H9 (cell line): ENCODE data around the gene PLD2. TPM values are rescaled to one million over a fixed set of nuclear protein-coding genes. Genes with fewer than 3 reads are reported as not detected.

Experiments
- DNase-seq: peaks from one replicate; pipeline ENCODE4 v3.0.0-alpha.2; 2017
- H2AFZ ChIP-seq: one replicate; pipeline ENCODE4 v1.6.1; 2013; ENCODE audit warnings: mild to moderate bottlenecking, low read length, control low read depth, moderate library complexity
- H2AK5ac ChIP-seq: 2 replicates; pipeline ENCODE4 v1.6.1; 2013; ENCODE audit warnings: low read length, control low read depth, mixed read lengths; ENCODE audit not compliant: insufficient read length
- H2BK120ac ChIP-seq: one replicate; pipeline ENCODE4 v1.6.1; 2013; ENCODE audit warnings: low read depth, mild to moderate bottlenecking, low read length, control low read depth, inconsistent platforms; ENCODE audit not compliant: poor library complexity, severe bottlenecking
- H2BK12ac ChIP-seq: 2 replicates; pipeline ENCODE4 v1.6.1; 2013; ENCODE audit warnings: low read length, control low read depth, mixed read lengths, low read depth; ENCODE audit not compliant: insufficient read length
- H2BK15ac ChIP-seq: 2 replicates; pipeline ENCODE4 v1.6.1; 2013; ENCODE audit warnings: low read depth, low read length, control low read depth
- H2BK20ac ChIP-seq: one replicate; pipeline ENCODE4 v1.6.1; 2013; ENCODE audit warnings: low read depth, mild to moderate bottlenecking, low read length, control low read depth, inconsistent platforms; ENCODE audit not compliant: poor library complexity, severe bottlenecking
- H2BK5ac ChIP-seq: 2 replicates; pipeline ENCODE4 v1.6.1; 2013; ENCODE audit warnings: low read length, control low read depth, mixed read lengths; ENCODE audit not compliant: insufficient read length
- H3K14ac ChIP-seq: 2 replicates; pipeline ENCODE4 v1.6.1; 2013; ENCODE audit warnings: low read length, control low read depth; ENCODE audit not compliant: insufficient read depth
- H3K18ac ChIP-seq: 2 replicates; pipeline ENCODE4 v1.6.1; 2013; ENCODE audit warnings: low read depth, mild to moderate bottlenecking, mixed read lengths, low read length, control low read depth; ENCODE audit not compliant: insufficient read length
- H3K23ac ChIP-seq: 2 replicates; pipeline ENCODE4 v1.6.1; 2013; ENCODE audit warnings: low read length, control low read depth, mixed read lengths, low read depth; ENCODE audit not compliant: insufficient read length
- H3K23me2 ChIP-seq: 2 replicates; pipeline ENCODE4 v1.6.1; 2013; ENCODE audit warnings: low read depth, mild to moderate bottlenecking, mixed read lengths, low read length, control low read depth; ENCODE audit not compliant: insufficient read length, poor library complexity, severe bottlenecking
- H3K27ac ChIP-seq: 2 replicates; pipeline ENCODE4 v1.5.1; 2013; ENCODE audit warnings: low read length, control low read depth, mixed read lengths, low read depth; ENCODE audit not compliant: insufficient read length
- H3K27me3 ChIP-seq: 2 replicates; pipeline ENCODE4 v1.6.1; 2013; ENCODE audit warnings: low read length, control low read depth, inconsistent platforms; ENCODE audit not compliant: insufficient read depth
- H3K4ac ChIP-seq: 2 replicates; pipeline ENCODE4 v1.6.1; 2013; ENCODE audit warnings: low read depth, mild to moderate bottlenecking, control low read depth, inconsistent platforms, low read length, moderate library complexity
- H3K4me1 ChIP-seq: 2 replicates; pipeline ENCODE4 v1.6.1; 2013; ENCODE audit warnings: low read length, control low read depth, inconsistent platforms; ENCODE audit not compliant: insufficient read depth
- H3K4me2 ChIP-seq: 2 replicates; pipeline ENCODE4 v1.6.1; 2013; ENCODE audit warnings: low read length, control low read depth, mixed read lengths; ENCODE audit not compliant: insufficient read length, insufficient read depth
- H3K56ac ChIP-seq: 2 replicates; pipeline ENCODE4 v1.6.1; 2013; ENCODE audit warnings: low read depth, mild to moderate bottlenecking, mixed read lengths, low read length, control low read depth; ENCODE audit not compliant: insufficient read length
- H3K79me1 ChIP-seq: 2 replicates; pipeline ENCODE4 v1.6.1; 2013; ENCODE audit warnings: low read depth, mild to moderate bottlenecking, moderate library complexity, low read length, control low read depth, inconsistent platforms; ENCODE audit not compliant: insufficient read depth, poor library complexity, severe bottlenecking
- H3K79me2 ChIP-seq: 2 replicates; pipeline ENCODE4 v1.6.1; 2013; ENCODE audit warnings: low read length, control low read depth, inconsistent platforms; ENCODE audit not compliant: insufficient read depth
- H3K9ac ChIP-seq: 2 replicates; pipeline ENCODE4 v1.6.1; 2013; ENCODE audit warnings: low read length, control low read depth, mixed read lengths; ENCODE audit not compliant: insufficient read length; ENCODE audit errors: extremely low read depth
- H3K9me3 ChIP-seq: one replicate; pipeline ENCODE4 v1.6.1; 2013; ENCODE audit warnings: low read depth, low read length, inconsistent platforms; ENCODE audit not compliant: control insufficient read depth
- H3T11ph ChIP-seq: one replicate; pipeline ENCODE4 v1.6.1; 2013; ENCODE audit warnings: mild to moderate bottlenecking, low read length, control low read depth, inconsistent platforms
- H4K20me1 ChIP-seq: one replicate; pipeline ENCODE4 v1.6.1; 2013; ENCODE audit not compliant: control insufficient read depth, insufficient read length, insufficient read depth
- H4K5ac ChIP-seq: 2 replicates; pipeline ENCODE4 v1.6.1; 2013; ENCODE audit warnings: low read depth, mild to moderate bottlenecking, mixed read lengths, low read length, control low read depth; ENCODE audit not compliant: insufficient read length
- H4K8ac ChIP-seq: replicated peaks from 2 replicates; pipeline ENCODE4 v1.6.1; 2013; ENCODE audit warnings: low read length, control low read depth, mixed read lengths, low read depth; ENCODE audit not compliant: insufficient read length
- H4K91ac ChIP-seq: 2 replicates; pipeline ENCODE4 v1.6.1; 2013; ENCODE audit warnings: low read depth, mild to moderate bottlenecking, moderate library complexity, mixed read lengths, low read length, control low read depth; ENCODE audit not compliant: insufficient read length
- H3K27ac Mint-ChIP-seq, 3 experiments: 2 replicates in 2 of 3; 3 replicates in 1 of 3; pipeline ENCODE4 v1.8.0; 2020 to 2021; ENCODE audit warnings: mixed read lengths in 3 of 3, mild to moderate bottlenecking in 1 of 3, moderate library complexity in 1 of 3
- H3K27me3 Mint-ChIP-seq: 2 replicates; pipeline ENCODE4 v1.8.0; 2021; ENCODE audit warnings: low read depth, mild to moderate bottlenecking, moderate library complexity, mixed read lengths
- H3K36me3 Mint-ChIP-seq, 3 experiments: 2 replicates in 2 of 3; 3 replicates in 1 of 3; pipeline ENCODE4 v1.8.0; 2020 to 2021; ENCODE audit warnings: low read depth in 3 of 3, mixed read lengths in 3 of 3; ENCODE audit not compliant: insufficient read depth in 1 of 3
- H3K4me1 Mint-ChIP-seq, 2 experiments: 2 replicates each; pipeline ENCODE4 v1.8.0; 2020; ENCODE audit warnings: mixed read lengths in 2 of 2
- H3K4me3 Mint-ChIP-seq, 2 experiments: 2 replicates in 1 of 2; 3 replicates in 1 of 2; pipeline ENCODE4 v1.8.0; 2020 to 2021; ENCODE audit warnings: mild to moderate bottlenecking in 2 of 2, mixed read lengths in 2 of 2, moderate library complexity in 1 of 2
- H3K9me3 Mint-ChIP-seq, 2 experiments: 2 replicates in 1 of 2; 3 replicates in 1 of 2; pipeline ENCODE4 v1.8.0; 2020; ENCODE audit warnings: mild to moderate bottlenecking in 2 of 2, mixed read lengths in 2 of 2, moderate library complexity in 1 of 2
- WGBS: extraction: QIAGEN DNeasy Blood & Tissue Kit; methylation state at CpG from one replicate; pipeline ENCODE4 v1.1.7; 2013; ENCODE audit warnings: missing lambda C conversion rate, low lambda C conversion rate, mixed read lengths; ENCODE audit not compliant: insufficient read length; ENCODE audit errors: extremely low coverage; 5-methylcytosine and 5-hydroxymethylcytosine counted together
- total RNA-seq: library from RNA; stranded (reverse); gene quantifications from 2 replicates; pipeline ENCODE4 v1.2.1, GENCODE V29; 2021
- TF ChIP-seq, protein P1 (sequence below): fragments of 200-600 bp; sonication (generic); conservative IDR thresholded peaks from 3 replicates; pipeline ENCODE4 v1.8.0; 2021; ENCODE audit warnings: antibody characterized with exemption, mild to moderate bottlenecking

Gene PLD2
- total RNA-seq, 1 experiment from 2014 or later, result 63.3 TPM

DNA sequence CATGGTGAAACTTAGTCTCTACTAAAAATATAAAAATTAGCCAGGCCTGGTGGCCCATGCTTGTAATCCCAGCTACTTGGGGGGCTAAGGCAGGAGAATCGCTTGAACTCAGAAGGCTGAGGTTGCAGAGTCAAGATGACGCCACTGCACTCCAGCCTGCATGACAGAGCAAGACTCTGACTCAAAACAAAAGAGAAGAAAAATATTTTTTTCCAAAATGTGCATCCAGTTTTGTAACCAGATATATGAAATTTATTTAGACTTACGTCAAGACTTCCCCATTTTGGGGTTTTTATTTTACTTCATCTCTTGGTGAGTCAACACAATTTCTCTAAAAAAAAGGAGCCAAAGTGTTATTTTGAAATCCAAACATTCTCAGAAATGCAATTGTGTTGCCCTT is 40.8 kb upstream of the PLD2 start:
- H4K5ac ChIP-seq, result no peak overlapping the region
- H3K27me3 ChIP-seq, result no peaks in the 10 kb centered on the region
- Mint-ChIP-seq H3K27ac (no peak overlapping the region), H3K36me3 (no peaks in the 10 kb centered on the region), H3K9me3 (no peaks in the 10 kb centered on the region), H3K4me3 (no peak overlapping the region), H3K27me3 (peaks cover 5% of the 10 kb centered on the region), H3K4me1 (no peaks in the 10 kb centered on the region)
- no peak overlapping the region for H4K91ac ChIP-seq
- H4K8ac ChIP-seq, result no peak overlapping the region
- no peaks in the 10 kb centered on the region for H3K4me1 ChIP-seq
- no peak overlapping the region for H3K4ac ChIP-seq
- H3K18ac ChIP-seq, result no peak overlapping the region
- no peak overlapping the region for H2AK5ac ChIP-seq
- no peak overlapping the region for H2BK12ac ChIP-seq
- H3T11ph ChIP-seq, result no peak overlapping the region
- no peak overlapping the region for H3K4me2 ChIP-seq
- WGBS, result no CpG with 5 or more reads among the region's 3 CpGs
- no peaks in the 10 kb centered on the region for H4K20me1 ChIP-seq
- H3K9me3 ChIP-seq, result no peaks in the 10 kb centered on the region
- no peak overlapping the region for H2AFZ ChIP-seq
- H3K23ac ChIP-seq, result no peak overlapping the region
- no peak overlapping the region for H3K56ac ChIP-seq
- no peak overlapping the region for H2BK120ac ChIP-seq
- H3K9ac ChIP-seq, result no peak overlapping the region
- no peak overlapping the region for H3K27ac ChIP-seq
- no peak overlapping the region for H2BK15ac ChIP-seq
- no peaks in the 10 kb centered on the region for H3K79me1 ChIP-seq
- no peak for DNase-seq
- H3K14ac ChIP-seq, result no peak overlapping the region
- H3K23me2 ChIP-seq, result no peaks in the 10 kb centered on the region
- TF ChIP-seq, protein P1, sequence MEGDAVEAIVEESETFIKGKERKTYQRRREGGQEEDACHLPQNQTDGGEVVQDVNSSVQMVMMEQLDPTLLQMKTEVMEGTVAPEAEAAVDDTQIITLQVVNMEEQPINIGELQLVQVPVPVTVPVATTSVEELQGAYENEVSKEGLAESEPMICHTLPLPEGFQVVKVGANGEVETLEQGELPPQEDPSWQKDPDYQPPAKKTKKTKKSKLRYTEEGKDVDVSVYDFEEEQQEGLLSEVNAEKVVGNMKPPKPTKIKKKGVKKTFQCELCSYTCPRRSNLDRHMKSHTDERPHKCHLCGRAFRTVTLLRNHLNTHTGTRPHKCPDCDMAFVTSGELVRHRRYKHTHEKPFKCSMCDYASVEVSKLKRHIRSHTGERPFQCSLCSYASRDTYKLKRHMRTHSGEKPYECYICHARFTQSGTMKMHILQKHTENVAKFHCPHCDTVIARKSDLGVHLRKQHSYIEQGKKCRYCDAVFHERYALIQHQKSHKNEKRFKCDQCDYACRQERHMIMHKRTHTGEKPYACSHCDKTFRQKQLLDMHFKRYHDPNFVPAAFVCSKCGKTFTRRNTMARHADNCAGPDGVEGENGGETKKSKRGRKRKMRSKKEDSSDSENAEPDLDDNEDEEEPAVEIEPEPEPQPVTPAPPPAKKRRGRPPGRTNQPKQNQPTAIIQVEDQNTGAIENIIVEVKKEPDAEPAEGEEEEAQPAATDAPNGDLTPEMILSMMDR, result no peak
- H2BK5ac ChIP-seq, result no peak overlapping the region
- no peak overlapping the region for H2BK20ac ChIP-seq
- H3K79me2 ChIP-seq, result no peaks in the 10 kb centered on the region
